HG03175 (cell line): ENCODE data around the gene PODXL.
"Not testable (repeated sequence)": the region's sequence is repeated elsewhere in the genome, so short reads cannot be mapped to it uniquely, and the experiment has no call there.

Experiments used
- ATAC-seq: cut with Tn5 transposase; IDR thresholded peaks from one replicate; pipeline ENCODE4 v1.9.1; 2021; ENCODE audit warnings: mild to moderate bottlenecking, moderate library complexity; ENCODE audit not compliant: unreplicated experiment

The PODXL gene

DNA sequence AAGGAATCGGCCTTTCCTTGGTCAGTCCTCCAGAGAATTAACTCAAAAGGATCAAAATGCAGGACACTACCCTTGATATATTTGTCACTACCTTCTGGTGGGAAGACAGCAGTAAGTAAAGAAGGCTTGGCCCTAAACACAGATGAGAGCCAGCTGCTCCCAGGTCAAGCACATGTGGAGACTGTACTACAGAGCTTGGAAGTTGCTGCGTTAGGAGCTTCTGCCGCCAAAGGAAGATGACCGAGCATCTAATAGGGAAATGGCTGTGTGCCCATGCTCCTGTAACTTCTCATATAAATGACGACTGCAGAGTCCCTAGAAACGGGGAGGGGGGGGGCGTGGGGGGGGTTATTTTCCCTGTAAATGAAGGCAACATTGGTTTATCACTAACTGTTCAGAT, 59.0 kb downstream of the PODXL start:
- no peak for ATAC-seq

DNA sequence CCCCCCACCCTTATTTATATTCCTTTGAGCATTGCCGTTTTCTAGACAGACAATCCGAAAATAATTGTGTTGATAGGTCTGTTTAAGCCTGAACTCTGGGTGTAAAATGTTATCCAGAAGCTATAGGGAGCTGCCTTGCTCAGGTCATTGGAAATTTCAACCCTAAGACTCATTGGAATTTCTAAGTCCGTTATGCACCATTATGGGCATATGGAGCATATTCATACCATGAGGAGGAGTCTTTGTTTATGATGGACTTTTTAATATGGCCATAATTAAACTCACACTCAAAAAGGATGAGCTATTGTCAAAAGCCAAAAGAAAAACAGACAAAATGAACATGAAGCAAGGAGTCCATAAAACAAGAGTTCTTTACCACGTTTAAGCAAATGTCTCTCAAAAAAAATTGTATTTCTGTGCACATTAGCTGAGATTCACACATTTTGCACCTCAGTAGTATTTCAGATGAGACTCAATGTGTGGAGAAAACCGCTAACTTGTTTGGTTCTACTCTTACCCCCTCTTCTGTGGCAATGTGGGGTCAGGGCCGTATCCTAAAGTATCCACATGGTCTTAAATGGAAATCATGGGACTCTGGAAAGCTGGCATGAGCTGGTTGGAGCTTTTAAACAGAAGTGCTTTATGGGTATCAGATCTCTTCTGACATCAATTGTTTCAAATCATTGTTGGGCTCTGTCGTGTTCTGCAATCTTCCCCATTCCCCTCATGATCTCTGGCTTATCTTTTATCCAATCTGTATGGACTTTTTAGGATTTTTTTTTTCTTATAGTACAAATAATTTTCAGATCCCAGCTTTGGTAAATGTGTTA, 60.5 kb downstream of the PODXL start:
- ATAC-seq: no peak

DNA sequence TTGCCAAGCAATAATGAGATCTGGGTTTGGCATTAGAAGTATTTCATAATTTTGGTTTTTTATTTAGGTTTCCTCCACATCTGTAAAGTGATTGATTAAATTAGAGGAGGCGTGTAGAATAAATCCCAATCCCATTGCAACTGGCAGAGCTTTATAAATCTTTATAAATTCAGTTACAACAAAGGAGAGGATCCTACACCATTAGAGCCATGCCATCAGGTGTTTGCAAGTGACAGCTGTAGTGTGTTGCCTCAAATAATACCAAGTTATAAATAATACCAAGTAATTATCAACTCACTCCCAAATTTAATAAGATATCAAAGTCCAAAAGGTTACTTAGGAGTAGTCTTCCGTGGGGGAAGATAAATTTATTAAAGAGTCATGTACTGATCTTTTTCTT, 62.2 kb downstream of the PODXL start:
- ATAC-seq: no peak

DNA sequence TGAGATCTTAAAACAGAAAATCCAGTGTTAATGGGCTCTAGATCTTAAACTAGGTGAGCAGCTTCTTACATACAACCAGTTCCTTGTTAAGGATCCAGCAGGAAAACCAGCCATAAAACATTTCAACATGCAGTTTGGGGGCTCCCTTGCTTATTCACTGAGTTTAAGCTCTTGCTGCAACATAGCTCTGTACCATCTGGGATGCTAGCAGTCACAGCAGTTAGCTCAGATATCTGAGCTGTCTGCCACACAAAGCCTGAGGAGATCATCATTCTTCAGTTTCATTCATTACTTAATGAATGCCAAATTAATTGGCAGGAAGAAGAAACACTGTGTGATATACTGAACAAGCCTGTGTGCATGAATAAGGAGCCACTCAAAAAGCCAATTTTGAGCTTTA, 62.8 kb downstream of the PODXL start:
- ATAC-seq: no peak

DNA sequence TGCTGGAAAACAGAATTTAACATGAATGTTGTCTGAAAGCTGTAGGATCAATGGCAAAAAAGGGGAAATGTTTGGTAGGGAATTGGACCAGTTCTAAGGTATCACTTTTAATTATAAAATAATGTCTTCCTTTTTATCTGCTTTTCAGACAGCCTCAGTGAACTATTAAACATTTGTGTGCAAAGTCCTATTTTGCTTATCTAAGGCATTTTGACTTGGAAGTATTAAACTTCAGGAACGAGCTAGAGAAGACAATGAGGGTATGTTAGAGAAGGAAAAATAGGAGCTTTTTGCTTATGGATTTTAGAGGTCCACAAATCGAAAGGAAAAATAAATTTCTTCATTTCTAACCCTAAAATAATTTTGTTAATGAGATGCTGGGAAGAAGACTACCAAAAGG, 63.3 kb downstream of the PODXL start:
- ATAC-seq: no peak

DNA sequence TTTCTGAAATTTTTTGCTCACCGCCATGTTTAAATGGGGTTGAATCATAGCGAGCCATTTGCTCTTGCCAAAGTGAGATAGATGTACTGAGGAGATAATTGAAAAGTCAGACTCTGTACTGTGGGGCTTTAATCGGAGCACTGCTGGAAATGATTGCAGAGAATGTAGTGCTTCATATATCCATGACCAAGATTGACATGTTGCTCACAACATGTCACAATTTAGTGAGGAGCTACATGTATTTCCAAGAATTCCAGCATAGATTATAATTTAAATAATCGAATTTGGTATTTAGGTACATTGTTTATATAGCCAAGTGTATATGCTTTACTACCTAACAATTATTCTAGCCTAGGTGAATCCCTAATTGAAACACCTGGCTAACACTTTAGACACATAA, 66.5 kb downstream of the PODXL start:
- ATAC-seq: no peak

DNA sequence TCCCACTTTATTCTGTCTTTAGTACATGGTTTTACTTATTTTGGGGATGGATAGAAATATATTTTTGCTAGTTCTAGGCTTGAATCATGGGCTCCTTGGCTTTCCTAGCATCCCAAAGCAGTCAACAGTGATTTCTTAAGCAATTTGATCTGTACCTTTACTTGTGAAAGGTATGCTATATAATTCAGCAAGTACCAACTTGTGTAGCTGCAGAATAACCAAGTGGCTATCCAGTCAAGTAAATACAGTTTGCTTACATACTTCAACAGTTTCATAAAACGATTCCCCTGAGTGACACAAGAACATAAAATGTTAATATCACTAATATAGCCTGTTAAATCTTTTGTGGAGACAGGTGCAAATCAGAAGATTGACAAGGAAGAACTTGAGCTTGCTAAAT, 67.2 kb downstream of the PODXL start:
- ATAC-seq: no peak

DNA sequence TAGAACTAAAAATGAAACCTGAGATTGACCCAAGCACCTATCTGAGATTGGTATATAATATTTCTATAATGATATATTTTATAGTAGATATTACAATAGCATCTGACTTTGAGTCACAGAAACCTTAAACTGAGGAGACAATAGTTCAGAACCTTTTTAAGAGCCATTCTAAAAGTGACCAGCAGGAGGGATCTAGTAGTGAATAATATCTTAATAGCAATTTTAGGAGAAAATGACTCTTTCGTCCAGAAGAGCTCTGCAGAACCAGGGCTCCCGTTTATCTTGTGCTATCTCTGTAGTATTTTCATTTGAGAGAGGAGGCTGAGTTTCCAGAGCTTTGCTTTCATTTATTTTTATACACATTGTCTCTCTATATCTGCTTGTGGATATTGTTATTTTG, 68.1 kb downstream of the PODXL start:
- no peak for ATAC-seq

DNA sequence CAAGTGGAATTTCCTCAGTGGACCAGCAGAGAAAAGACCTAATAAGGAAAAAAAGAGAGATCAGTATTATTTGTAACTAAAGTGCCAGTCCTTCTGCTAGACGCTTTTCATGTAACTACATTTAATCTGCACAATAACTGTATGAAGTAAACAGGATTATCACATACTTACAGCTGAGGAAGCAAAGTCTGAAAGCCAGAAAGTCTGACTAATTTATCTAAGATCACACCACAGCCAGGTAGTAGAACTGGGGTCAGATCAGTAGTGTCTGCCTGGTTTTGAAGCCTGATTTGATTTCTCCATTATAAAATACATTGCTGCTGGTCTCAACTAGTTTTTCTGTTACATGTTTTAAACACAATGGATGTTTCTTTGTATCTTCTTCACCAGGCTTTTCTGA, 69.2 kb downstream of the PODXL start:
- no peak for ATAC-seq

DNA sequence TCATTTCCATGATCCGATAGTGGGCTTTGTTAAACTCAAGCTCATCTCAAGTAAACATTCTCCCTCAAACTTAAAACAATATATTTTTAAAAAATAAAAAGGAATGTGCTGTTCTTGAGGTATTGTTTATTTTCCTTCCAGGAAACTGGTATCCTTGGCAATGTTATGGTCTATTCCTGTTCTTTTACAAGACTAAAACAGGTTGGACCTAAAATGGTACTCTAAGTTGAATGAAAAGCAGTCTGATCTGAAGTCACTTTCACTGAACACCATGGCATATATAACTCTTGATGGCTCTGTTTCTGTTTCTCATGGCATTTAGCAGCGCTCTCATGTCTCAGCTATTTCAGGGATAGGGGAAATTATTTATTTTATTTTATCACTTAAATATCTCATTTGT, 70.1 kb downstream of the PODXL start:
- ATAC-seq: no peak

DNA sequence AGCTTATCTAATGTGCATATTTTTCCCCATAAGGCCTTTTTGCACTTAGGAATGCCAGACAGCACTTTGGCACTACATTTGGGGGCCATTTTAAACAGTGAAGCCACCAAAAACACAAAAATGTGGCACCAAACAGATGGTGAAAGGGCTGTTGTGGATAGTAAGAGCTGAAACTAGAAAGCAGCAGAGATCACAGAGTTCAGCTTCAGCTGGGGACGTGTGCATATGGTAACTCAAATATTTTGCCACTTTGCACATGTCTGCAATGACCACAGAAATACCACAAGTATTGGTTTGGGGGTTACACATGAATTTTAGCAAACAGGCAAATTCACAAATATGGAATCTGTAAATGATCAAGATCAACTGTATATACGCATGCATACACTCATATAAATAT, 72.8 kb downstream of the PODXL start:
- ATAC-seq: no peak

DNA sequence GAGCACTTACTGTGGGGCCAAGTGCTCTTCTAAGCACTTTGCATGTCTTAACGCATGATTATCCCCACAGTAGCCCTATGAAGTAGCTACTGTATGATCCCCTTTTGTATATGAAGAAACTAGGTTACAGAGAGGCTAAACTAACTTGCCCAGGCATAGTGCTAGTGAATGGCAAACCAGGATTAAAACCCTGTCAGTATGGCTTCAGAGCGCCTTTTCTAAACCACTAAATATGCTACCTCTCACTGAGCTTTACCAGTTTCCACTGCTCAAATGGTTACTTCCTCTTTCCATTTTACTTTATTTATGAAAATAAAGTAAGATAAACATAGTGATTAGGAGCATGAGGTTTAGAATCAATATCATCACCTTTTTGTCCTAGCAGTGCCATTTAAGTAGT, 73.6 kb downstream of the PODXL start:
- ATAC-seq: no peak

DNA sequence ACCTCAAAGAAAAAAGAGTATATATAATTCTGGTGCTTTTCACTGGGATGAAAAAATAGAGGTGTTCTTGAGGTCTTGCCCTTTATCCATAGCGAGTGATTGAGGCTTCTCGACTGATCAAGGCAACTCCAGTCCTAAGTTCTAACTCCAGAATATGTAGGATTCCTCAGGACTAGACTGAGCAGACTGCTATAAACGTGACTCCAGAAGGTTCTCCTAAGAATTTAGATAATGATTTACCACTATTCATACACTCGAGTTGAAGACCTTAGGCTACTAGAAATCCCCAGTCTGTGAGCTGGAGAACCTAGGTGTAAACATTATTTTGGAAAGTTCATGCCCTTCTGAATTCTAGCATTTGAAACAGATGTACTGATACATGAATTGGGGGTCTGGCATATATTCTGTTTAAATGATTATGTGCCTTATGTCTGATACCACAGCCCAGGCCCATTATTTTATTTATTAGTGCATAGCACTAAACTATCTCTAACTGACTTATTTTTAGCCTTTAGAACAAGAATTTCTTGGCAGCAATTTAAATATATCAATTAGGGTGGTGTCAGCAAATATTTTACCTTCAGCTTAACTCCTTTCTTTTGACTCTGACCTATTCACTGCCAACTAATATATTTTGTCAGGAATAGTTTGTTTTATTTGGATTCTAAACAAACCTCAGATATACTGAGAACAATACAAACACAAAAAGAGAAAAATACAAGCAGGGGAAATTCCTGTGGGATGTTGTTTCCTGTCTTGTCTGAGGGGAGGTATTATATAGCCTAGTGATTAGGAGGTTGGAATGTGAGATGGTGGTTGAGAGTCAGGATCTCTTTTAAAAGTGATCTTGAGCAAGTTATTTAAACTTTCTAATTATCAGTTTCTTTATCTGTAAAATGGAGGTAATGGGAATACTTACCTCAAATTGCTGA, 75.8 kb downstream of the PODXL start:
- ATAC-seq: no peak

DNA sequence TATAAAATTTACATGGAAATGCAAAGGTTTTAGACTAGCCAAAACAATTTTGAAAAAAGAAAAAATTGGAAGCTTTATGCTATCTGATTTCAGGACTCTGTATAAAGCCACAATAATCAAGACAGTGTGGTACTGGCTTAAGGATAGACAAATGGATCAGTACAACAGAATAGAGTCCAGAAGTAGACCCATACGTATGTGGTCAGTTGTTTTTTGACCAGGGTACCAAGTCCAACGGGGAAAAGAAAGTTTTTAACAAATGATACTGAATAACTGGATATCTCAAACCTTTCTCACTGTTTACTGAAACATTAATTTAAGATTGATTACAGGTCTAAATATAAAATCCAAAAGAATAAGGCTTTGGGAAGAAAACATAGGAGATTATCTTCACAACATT, 79.7 kb downstream of the PODXL start:
- ATAC-seq: no peak

DNA sequence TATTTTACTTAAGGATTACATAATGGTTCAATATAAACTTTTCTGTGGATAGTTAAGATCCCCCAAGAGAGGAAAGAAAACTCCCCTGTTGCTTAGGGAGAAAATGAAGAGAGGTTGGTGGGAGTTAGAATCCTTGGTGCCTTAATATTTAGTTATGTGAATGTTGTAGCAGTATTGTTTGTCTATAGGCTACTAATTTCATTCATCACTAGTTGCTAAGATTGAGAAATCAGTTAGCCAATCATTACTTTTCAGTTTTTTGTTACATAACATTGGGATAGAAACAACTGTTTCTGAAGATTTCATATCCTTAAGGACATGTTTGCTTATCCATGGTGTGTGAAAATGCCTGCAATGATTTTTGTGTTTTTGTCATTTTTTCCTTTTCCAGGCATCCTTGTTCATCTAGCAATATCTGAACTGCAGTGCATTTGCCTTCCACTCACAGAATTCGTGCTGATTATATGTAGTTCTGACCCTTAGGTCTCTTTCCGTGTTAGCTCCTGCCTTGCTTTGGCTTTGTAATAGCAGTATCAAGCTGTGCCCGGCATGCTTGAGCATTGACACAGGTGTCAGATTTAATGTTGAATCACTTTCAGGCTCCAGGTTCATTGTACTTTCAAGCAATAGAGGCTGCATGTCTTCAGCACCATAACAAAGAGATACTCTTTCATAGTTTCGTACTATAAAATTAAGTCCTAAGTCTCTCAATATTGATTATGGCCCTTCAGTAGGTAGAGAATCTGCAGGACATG, 85.0 kb downstream of the PODXL start:
- no peak for ATAC-seq

DNA sequence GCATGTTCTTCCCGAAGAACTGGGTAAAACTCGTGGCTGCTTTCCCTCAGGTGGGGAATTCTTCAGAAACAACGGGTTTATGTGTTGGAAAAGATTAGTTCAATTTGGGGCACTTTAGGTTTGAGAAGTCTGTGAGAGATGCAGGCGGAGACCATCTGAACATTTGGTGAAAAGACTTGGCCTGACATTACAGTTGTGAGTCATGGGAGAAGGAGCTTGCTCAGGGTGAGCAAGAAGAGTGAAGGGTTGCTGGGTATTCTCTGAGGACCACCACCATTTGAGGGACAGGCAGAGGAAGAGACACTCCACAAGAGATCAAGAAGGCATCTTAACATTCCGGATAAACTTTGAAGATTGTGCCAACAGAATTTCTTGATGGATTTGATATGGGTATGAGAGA, 88.6 kb downstream of the PODXL start:
- no peak for ATAC-seq

DNA sequence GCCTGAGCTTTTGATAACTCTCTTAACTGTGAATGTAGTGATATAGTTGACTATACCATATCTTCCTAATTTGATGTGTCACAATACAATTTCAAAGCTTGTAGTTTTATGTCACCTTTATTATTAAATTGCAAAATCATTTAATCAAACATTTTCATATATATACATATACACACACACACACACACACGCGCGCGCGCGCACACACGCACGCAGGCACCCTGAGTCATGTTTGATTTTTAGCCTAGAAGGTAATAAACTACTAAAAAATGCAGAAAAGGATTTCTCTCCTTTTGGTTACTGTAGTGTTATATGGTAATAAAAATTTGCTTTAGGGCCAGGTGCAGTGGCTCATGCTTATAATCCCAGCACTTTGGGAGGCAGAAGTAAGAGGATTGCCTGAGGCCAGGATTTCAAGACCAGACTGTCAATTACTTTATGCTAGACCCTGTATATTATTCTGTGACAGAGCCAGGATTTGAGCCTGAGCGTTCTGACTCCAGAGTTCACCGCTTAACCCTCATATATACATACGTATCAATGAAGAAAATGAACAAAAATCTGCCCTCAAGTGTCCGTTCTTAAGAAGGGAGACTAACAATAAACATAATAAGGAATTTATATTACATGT, 89.6 kb downstream of the PODXL start:
- no peak for ATAC-seq

DNA sequence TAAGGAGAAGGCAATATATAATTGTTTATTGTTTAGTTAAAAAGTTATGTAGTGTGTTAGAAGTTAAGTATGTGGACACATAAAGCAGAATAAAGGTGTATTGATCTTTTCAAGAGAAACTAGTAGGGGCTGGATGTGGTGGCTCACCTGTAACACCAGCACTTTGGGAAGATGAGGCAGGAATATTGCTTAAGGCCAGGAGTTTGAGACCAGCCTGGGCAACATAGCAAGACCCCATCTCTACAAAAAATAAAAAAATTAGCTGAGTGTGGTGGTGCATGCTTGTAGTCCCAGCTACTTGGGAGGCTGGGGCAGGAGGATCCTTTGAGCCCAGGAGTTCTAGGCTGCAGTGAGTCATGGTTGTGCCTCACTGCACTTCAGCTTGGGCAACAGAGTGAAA, 93.7 kb downstream of the PODXL start:
- not testable (repeated sequence) for ATAC-seq

DNA sequence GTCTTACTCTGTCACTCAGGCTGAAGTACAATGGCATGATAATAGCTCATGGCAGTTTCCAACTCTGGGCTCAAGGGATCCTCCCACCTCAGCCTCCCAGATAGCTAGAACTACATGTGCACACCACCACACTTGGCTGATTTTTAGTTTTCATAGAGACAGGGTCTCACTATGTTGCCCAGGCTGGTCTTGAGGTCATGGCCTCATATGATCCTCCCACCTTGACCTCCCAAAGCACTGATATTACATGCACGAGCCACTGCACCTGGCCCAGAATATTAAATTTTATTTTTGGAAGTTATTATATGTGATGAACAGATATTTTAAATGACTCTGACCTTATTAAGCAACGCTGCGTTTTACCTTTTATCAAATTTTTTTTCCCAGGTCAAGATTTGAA, 94.4 kb downstream of the PODXL start:
- ATAC-seq: no peak

DNA sequence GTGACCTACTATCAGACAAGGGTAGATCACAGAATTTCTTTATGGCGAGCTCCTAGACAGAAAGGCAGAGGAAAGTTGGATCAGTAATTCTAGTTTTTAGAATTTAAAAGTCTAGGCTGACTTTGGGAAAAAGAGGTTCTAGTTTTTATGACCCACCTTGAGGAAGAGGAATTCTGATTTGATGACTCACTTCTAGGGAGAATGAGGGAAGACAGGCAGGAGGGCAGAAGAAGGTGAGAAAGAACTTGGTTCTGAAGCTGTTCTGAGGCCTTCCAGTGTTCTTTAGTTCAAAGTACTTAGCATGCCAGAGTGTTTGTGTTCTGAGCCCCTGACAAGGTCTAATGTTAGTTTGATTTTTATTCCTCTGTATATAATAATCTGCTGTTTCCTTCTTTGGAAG, 97.2 kb downstream of the PODXL start:
- no peak for ATAC-seq

DNA sequence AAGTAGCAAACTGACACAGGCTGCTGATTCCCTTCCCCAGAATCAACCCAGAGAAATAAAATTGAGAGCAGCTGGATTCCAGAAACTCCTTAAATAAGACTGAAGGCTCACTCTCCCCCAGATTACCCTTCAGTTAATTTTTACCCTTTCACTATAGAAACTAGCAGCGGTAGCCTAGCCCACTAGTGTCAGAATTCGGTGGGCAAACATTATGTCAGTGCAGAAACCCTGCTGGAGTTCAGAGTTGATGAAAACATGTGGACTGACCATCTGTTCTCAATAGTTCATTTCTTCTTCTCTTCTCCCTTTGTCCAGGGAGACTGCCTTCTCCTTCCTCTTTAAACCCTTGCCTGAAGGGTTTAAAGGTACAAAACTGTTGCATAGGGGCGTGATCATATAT, 100.1 kb downstream of the PODXL start:
- ATAC-seq: no peak
